Activated CD8-positive, alpha-beta memory T cell treated with anti-CD3 and anti-CD28 coated beads, Interleukin-2, amount 50 U/mL, for 4 hours (primary cell): ENCODE results near the gene SEMA4C.

Experiments used
- DNase-seq: peaks from one replicate; pipeline ENCODE4 v3.0.0-alpha.2; 2020

Gene SEMA4C

DNA sequence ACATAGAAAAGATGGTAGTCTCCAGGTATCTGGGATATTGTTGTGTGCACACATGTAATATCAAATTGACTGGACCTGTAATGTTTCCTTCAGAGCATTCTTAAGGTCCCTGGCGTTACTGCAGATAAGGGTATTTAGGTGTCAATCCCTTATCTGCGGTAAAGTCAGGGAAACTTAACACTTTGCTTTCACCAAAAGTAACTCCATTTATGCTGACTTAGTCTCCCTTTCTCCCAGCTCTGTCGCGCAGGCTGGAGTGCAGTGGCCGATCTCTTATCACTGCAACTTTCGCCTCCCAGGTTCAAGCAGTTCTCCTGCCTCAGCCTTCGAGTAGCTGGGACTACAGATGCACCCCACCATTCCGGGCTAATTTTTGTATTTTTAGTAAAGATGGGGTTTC lies 52.0 kb downstream of the SEMA4C start:
- no peak for DNase-seq

DNA sequence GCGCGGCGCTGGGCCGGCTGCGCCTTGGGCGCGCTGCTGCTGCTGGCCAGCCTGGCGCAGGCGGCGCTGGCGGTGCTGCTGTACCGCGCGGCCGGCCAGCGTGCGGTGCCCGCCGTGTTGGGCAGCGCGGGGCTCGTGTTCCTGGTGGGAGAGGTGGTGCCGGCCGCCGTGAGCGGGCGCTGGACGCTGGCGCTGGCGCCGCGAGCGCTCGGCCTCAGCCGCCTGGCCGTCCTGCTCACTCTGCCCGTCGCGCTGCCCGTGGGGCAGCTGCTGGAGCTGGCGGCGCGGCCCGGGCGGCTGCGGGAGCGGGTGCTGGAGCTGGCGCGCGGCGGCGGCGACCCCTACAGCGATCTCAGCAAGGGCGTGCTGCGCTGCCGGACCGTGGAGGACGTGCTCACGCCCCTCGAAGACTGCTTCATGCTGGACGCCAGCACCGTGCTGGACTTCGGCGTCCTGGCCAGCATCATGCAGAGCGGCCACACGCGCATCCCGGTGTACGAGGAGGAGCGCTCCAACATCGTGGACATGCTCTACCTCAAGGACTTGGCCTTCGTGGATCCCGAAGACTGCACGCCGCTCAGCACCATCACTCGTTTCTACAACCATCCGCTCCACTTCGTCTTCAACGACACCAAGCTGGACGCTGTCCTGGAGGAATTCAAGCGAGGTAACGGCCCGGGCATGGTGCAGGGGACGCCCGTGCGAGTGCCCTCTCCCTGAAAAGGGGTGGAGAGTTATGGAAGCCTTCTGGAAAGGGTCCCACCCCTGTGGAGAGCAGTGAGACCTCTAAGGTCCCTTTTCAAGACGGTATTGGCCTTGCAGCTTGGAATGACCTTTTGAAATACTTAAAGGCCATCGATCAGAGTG lies 52.8 kb downstream of the SEMA4C start:
- peak; percentile 18 for DNase-seq

DNA sequence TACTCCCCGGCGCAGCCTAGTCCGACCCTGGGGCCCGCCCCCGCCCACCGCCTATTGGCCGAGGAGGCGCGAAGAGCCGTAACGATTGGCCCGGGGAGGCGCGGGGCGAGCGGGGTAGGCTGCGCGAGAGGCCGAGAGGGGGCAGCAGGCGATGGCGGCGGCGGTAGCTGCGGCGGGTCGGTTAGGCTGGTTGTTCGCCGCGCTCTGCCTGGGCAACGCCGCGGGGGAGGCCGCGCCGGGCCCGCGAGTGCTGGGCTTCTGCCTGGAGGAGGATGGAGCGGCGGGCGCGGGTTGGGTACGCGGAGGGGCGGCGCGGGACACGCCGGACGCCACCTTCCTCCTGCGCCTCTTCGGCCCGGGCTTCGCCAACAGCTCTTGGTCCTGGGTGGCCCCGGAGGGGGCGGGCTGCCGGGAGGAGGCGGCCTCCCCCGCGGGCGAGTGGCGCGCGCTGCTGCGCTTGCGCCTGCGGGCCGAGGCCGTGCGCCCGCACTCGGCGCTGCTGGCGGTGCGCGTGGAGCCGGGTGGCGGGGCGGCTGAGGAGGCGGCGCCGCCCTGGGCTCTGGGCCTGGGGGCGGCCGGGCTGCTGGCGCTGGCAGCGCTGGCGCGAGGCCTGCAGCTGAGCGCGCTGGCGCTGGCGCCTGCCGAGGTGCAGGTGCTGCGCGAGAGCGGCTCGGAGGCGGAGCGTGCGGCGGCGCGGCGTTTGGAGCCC lies 53.6 kb downstream of the SEMA4C start, which contains the start of gene CNNM3:
CNNM3 (plus strand) TSS at position 142 of the 709 bp plus-strand sequence; CDS start at position 152, 10 bp downstream.
- peak; percentile 97 for DNase-seq

DNA sequence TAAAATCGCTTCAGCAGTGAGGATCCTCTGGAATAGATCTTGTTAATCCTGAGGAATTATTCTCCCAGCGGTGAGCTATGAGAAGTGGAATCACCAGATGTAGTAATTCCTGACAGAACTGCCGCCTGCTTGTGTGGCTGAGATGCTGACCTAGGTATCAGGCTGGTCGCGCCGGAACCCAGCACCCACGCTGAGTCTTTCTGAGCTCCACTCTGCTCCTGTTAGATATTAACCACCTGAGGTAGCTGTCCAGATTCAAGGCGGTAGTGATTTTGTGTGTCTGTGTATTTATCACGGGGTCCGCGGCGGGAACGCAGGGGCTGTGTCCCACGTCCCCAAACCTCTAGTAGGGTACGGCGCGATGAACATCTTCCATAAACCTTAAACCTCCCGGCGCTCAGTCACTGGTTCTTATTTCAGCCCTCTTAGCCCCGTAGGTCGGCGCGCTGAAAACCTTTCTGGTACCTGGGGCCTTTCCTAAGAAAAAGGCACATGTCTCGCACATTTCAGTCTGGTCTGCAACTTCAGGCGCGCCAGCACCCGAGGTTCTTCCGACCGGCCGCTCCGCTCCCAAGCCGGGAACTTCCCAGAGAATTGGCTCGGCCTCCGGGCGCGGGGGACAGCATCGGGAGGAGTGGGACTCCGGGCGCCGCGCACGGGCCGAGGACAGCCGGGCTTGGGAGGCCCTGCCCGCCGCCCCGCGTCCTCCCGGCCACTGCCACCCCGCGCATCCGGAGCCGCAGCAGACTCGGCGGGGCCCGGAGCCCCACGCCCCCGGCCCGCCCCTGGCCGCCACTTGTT lies 54.4 kb downstream of the SEMA4C start:
- DNase-seq: peak; percentile 27

DNA sequence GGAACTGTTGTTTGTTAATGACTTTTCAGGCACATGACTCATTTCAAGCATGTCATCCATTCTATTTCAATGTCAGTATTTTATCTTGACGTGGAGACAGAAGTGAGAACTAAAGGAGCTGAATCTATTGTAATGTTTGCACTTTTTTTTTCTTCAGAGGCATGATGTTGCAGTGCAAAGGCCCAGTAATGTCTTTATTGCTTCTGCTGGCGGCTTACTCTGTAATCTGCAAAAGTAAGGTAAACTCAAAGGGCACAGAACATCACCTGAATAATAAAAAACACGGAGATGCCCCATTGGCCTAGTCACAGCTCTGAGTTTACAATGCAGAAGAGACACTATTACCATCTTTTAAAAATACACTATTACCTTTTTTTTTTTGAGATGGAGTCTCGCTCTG lies 56.2 kb downstream of the SEMA4C start:
- DNase-seq: no peak

DNA sequence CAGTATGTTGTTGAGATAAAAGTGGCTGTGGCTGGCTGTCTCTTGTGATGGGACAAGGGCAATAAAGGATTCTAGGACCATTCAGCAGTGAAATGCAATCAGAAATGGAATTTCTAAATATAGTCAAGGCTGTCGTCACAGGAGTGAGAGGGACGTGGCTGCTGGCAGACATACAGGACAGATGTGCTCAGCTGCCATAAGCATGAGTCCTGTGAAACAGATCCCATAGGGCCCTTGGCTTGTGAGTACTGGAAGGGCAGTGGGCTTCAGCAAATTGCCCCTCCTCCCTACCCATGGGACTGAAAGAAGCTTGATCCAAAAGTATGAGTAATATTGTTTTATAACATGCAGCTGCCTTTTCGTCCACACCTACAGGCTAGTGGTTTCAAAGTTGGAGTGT lies 58.0 kb downstream of the SEMA4C start:
- DNase-seq: no peak

DNA sequence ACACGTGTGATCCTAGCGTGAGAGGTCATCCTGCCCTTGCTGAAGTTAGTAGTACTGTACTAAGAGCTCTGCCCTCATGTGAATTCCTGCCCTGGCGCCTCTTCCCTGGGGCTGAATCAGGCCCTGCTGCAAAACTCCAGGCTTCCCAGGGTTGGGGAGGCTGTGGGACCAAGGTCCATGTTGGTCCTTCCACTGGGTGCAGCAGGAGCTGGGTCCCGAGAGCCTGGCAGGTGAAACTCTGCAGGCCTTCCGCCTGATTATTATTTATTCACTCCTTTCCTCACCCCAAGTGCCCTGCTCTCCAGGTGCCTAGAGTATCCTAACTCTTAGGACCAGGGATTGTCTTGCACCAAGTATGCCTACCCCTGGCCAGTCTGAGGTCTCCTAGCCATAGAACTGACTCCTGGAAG lies 59.1 kb downstream of the SEMA4C start:
- no peak for DNase-seq

DNA sequence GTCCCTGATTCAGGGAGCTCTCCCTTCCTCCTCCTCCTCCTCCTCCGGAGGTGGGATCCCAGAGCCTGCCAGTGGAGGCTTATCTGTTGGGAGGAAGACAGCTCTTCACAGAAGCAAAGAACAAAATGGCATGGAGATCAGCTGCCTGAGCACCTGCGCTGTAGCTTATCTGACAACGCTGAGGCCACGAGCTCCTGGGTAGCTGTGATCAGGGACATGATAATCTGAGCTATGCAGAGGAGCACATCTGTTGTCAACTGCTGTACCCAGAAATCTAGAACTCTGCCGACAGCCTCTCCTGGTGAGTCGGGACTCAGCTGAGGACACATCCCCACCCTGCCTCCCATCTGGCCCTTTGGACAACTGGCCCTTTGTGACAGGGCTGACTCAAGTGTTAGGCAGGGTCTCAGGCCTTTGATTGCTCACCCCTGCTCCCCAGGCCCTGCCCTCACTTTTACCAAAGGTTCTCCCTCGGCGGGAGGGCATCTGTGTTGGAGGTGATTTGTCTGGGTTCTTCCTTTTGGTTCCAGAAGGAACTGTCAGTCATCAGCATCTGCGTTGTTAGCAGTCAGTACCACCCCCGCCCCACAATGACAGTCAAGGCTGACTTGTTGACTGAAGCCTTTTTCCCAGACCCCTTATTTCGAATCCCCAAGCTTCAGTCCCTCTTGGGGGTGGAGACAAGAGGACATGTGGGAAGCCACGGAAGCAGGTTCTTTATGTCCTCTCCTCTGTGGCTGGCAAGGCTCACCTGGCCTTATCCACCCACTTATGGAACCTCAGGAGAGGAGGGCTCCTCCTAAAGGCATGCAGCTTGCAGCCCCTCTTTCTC lies 59.7 kb downstream of the SEMA4C start:
- no peak for DNase-seq
